OCI-LY7 (cell line): Measurements from ENCODE around the gene GALNT6. TPM values are rescaled to one million over a fixed set of nuclear protein-coding genes. Genes with fewer than 3 reads are reported as not detected.

Source experiments
- BruUV-seq: library from RNA; stranded (reverse); fragments of 400-500 nt; replicated peaks from 2 replicates; lab custom pipeline; 2021; lab: Mats Ljungman, UMichigan
- CTCF ChIA-PET: fragments of 300-600 bp; sonication (Branson Sonifier 250); formaldehyde crosslinking; loops from one replicate; lab custom pipeline; 2022; ENCODE audit warnings: antibody characterized with exemption; ENCODE audit not compliant: unreplicated experiment; lab: Charles Lee
- POLR2A ChIA-PET: fragments of 300-600 bp; sonication (Branson Sonifier 250); formaldehyde crosslinking; loops from one replicate; lab custom pipeline; 2022; ENCODE audit warnings: antibody characterized with exemption; lab: Charles Lee
- DNase-seq: peaks from one replicate; pipeline ENCODE4 v3.0.0-alpha.2; 2015; ENCODE audit warnings: low spot score
- H2AFZ ChIP-seq: fragments of 200-600 bp; sonication (generic), shearing (Covaris generic); 2 replicates; pipeline ENCODE4 v1.6.1; 2014; ENCODE audit warnings: mild to moderate bottlenecking, antibody characterized with exemption, low read length, moderate library complexity
- H3K27ac ChIP-seq: fragments of 200-600 bp; sonication (generic); 2 replicates; pipeline ENCODE4 v1.5.1; 2014; ENCODE audit warnings: mixed run types, low read depth, mild to moderate bottlenecking, moderate library complexity, low read length, inconsistent platforms; ENCODE audit not compliant: poor library complexity, severe bottlenecking
- H3K36me3 ChIP-seq: fragments of 200-600 bp; sonication (generic); 2 replicates; pipeline ENCODE4 v1.6.1; 2014; ENCODE audit warnings: mild to moderate bottlenecking, antibody characterized with exemption, low read length, moderate library complexity, mixed read lengths; ENCODE audit not compliant: insufficient read depth
- H3K4me1 ChIP-seq: fragments of 200-600 bp; sonication (generic); 2 replicates; pipeline ENCODE4 v1.5.1; 2014; ENCODE audit warnings: mild to moderate bottlenecking, low read length; ENCODE audit not compliant: insufficient read depth, poor library complexity, severe bottlenecking
- H3K4me2 ChIP-seq: fragments of 200-600 bp; sonication (generic); 2 replicates; pipeline ENCODE4 v1.6.1; 2014; ENCODE audit warnings: mild to moderate bottlenecking, low read length
- H3K4me3 ChIP-seq: fragments of 200-600 bp; sonication (generic); 2 replicates; pipeline ENCODE4 v1.5.1; 2014; ENCODE audit warnings: mild to moderate bottlenecking, low read depth, low read length; ENCODE audit not compliant: poor library complexity, severe bottlenecking
- H3K79me2 ChIP-seq: fragments of 200-600 bp; sonication (generic); 2 replicates; pipeline ENCODE4 v1.6.1; 2016; ENCODE audit warnings: low read depth, mild to moderate bottlenecking, low read length, moderate library complexity, mixed read lengths; ENCODE audit not compliant: insufficient read depth
- H3K9me2 ChIP-seq: fragments of 200-600 bp; sonication (generic); 2 replicates; pipeline ENCODE4 v1.6.1; 2016; ENCODE audit warnings: mild to moderate bottlenecking, low read length, mixed read lengths; ENCODE audit not compliant: insufficient read depth
- H3K9me3 ChIP-seq: fragments of 200-600 bp; sonication (generic); 2 replicates; pipeline ENCODE4 v1.6.1; 2014; ENCODE audit warnings: mild to moderate bottlenecking, mixed run types, low read length, mixed read lengths
- H4K20me1 ChIP-seq: fragments of 200-600 bp; sonication (generic); 2 replicates; pipeline ENCODE4 v1.6.1; 2014; ENCODE audit warnings: mild to moderate bottlenecking, antibody characterized with exemption, low read length, moderate library complexity, mixed read lengths; ENCODE audit not compliant: insufficient read depth
- EZH2phosphoT487 ChIP-seq: fragments of 200-600 bp; sonication (generic); IDR thresholded peaks from 2 replicates; pipeline ENCODE4 v1.6.1; 2018; ENCODE audit warnings: low read depth, borderline replicate concordance, mild to moderate bottlenecking, mixed run types, antibody characterized with exemption, low read length, moderate library complexity, mixed read lengths
- intact Hi-C: fragments of 100-400 bp; cut with micrococcal nuclease; formaldehyde crosslinking; loops from one replicate; pipeline ENCODE4 v1.10.0; 2022; ENCODE audit not compliant: unreplicated experiment
- total RNA-seq, 2 experiments: library from RNA; depleted of rRNA in 1 of 2; stranded (reverse); fragments of >200 nt in 1 of 2; shearing (Covaris generic) in 1 of 2; gene quantifications; 2 replicates each; pipeline ENCODE4 v1.2.3, GENCODE V29; 2014 to 2022
- TF ChIP-seq, protein P1 (sequence below): fragments of 200-600 bp; sonication (generic); conservative IDR thresholded peaks from 2 replicates; pipeline ENCODE4 v1.5.1; 2014; ENCODE audit warnings: mild to moderate bottlenecking, antibody characterized with exemption, low read length, moderate library complexity, mixed read lengths

The GALNT6 gene
- total RNA-seq, 2 experiments from 2014 or later: 1.4 to 4.8 TPM

DNA sequence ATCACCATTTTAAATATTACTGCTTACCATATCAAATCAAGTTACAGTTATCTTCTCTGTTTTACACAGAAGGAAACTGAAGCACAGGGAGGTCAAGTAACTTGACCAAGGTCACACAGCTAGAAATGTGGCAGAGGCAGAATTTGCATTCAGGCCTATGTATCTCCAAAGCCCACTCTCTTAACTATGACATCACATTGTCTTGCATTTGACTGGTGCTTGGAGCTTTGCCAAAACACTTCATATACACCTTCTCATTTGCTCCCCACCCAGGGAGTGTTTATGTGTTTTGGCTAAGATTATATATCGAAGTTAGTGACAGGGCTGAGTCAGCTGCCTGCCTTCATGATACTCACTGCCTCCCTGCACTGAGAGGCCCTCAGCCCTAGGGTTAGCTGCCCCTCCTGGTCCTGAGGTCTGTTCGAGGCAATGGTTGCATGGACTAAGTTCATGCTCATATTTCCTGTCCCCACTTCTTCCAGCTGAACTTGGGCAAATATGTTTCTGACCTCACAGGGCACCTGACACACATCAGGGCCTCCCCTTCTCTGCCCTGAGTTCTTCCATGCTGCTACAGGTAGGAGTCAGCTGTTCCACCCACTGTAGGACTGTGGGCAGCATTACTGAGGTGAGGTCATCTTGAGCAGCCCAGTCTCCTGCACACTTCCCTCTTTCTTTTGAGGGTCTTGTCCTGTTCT, 1.8 kb downstream of the GALNT6 start:
- Histone ChIP-seq H3K4me1 (peaks cover 4% of the 10 kb centered on the region), H2AFZ (no peak overlapping the region), H3K36me3 (no peaks in the 10 kb centered on the region), H4K20me1 (no peaks in the 10 kb centered on the region), H3K4me2 (no peak overlapping the region), H3K9me3 (no peaks in the 10 kb centered on the region), H3K79me2 (no peaks in the 10 kb centered on the region), H3K9me2 (no peaks in the 10 kb centered on the region), H3K27ac (no peak overlapping the region), H3K4me3 (no peak overlapping the region)
- ChIA-PET POLR2A (interaction anchor here (0.6 to 1.5 kb wide), 2 partner anchors 15 to 163 kb away, joined by 3 read pairs; no protein-coding TSS in a partner anchor), CTCF (no interaction called here)
- intact Hi-C loops: no loop called here
- DNase-seq: no peak
- BruUV-seq: no TSS peak
- TF ChIP-seq EZH2phosphoT487: no peak
- TF ChIP-seq, protein P1, sequence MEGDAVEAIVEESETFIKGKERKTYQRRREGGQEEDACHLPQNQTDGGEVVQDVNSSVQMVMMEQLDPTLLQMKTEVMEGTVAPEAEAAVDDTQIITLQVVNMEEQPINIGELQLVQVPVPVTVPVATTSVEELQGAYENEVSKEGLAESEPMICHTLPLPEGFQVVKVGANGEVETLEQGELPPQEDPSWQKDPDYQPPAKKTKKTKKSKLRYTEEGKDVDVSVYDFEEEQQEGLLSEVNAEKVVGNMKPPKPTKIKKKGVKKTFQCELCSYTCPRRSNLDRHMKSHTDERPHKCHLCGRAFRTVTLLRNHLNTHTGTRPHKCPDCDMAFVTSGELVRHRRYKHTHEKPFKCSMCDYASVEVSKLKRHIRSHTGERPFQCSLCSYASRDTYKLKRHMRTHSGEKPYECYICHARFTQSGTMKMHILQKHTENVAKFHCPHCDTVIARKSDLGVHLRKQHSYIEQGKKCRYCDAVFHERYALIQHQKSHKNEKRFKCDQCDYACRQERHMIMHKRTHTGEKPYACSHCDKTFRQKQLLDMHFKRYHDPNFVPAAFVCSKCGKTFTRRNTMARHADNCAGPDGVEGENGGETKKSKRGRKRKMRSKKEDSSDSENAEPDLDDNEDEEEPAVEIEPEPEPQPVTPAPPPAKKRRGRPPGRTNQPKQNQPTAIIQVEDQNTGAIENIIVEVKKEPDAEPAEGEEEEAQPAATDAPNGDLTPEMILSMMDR: no peak

DNA sequence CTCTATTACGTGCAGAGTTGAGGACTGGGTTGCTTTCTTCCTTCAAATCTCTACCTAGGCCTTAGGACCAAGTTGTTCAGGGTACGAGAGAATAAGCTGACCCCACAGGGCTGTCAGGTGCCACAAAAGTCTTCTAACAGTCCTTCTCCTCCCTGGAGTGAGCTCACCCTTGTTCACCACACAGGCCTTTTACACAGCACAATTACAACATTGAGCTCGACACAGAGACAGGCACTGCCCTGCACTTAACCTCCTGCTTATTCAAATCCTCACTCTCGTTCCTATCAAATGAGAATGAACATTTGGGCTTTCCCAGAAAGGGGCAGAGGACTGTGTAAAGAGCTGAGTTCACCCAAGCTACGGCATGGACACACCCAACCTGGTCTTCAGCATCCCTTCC, 2.4 kb downstream of the GALNT6 start:
- ChIA-PET CTCF (no interaction called here), POLR2A (interaction anchor here (1.5 kb wide), 1 partner anchor 14 kb away, joined by 3 read pairs; no protein-coding TSS in a partner anchor)
- no peak overlapping the region for H2AFZ ChIP-seq
- no peak overlapping the region for H3K27ac ChIP-seq
- H4K20me1 ChIP-seq: no peaks in the 10 kb centered on the region
- intact Hi-C loops: no loop called here
- H3K4me3 ChIP-seq: no peak overlapping the region
- no peaks in the 10 kb centered on the region for H3K79me2 ChIP-seq
- H3K36me3 ChIP-seq: no peaks in the 10 kb centered on the region
- TF ChIP-seq, protein P1: no peak
- no peak for TF ChIP-seq EZH2phosphoT487
- H3K9me2 ChIP-seq: no peaks in the 10 kb centered on the region
- no TSS peak for BruUV-seq
- H3K4me2 ChIP-seq: no peak overlapping the region
- peaks cover 5% of the 10 kb centered on the region for H3K4me1 ChIP-seq
- DNase-seq: no peak
- H3K9me3 ChIP-seq: no peaks in the 10 kb centered on the region
